ENCODE results near the gene ALCAM.

The ALCAM gene

DNA sequence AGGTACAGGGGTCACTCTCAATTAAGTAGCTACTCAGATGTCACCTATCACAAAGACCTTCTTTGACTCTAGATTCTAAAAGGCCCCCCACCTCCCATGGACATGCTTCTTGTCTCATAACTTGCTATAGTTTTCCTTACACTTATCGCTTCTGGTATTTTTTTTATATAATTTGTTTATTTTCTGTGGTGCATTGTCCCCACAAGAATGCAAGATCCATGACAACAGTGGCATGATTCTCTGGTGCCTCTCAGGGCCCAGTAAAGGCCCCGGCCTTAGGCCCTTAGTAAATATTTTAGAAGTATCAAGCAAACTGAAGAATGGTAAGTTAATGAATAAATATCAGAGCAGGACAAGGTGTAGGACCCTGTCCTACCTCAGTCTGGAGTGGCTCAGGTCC lies 253.5 kb downstream of the ALCAM start:
- no peak for DNase-seq (ENCODE audit: low read depth in 4 of 4, low spot score in 1 of 4)

DNA sequence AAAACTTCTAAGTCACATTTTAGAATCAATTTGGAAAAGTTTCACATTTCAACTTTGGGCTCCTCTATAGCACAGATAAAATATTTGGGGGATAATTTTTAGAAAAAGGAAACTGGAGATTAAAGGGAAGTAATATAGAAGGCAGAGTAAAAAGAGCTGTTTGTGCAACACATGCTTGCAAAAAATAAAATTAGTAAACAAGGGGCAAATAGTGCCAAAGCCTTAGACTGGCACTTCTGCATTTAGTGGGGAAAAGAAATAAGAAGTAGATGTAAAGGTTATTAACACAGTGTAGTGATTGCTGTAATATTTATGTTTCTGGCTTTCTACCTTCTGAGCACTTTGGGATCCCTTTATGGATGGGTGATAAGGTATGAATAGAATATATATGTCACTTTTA lies 255.5 kb downstream of the ALCAM start:
- no peak for DNase-seq (ENCODE audit: low read depth in 4 of 4, low spot score in 1 of 4)
